Activated effector memory CD4-positive, alpha-beta T cell treated with anti-CD3 and anti-CD28 coated beads, Interleukin-2, amount 50 U/mL, for 16 hours (primary cell): ENCODE measurements around the gene MYO7B.

Experiments
- DNase-seq: peaks from one replicate; pipeline ENCODE4 v3.0.0-alpha.2; 2020

The MYO7B gene

GRCh38 chr2:127611076-127611925 lies 75.8 kb downstream of the MYO7B start:
- DNase-seq, result peak; percentile 36

DNA sequence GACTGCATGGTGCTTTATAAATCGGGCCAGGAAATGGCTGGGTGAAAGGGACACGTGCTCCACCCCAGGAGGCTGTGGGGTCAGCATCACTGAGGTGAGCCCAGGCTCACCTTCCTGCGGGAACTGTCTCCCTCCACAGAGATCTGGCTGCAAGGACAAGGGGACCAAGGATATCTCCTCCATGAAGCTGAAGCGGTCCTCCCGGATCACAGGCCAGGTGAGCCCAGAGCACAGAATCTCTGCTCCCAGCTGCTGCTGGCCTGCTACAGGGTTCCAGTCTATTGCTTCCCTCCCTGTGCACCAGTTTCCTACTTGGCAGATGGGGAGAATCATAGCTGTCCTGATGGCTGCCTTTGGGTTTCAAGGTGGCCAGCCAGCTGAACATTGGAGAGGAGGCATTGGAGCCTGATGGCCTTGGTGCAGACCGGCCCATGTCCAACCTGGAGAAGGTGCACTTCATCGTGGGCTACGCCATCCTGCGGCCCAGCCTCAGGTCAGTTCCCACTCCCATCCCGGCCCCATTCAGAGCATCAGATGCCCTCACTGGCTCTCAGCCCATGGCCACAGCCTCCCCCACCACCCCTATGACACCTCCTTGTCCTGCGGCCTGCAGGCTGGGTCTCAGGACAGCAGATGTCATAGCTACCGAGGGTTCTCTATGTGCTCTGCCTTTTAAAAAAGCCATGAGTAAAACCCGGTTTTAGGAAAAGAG lies 76.8 kb downstream of the MYO7B start:
- peak; percentile 27 for DNase-seq

- peak; percentile 12 for DNase-seq
These were observed 78.8 kb downstream of the MYO7B start for GRCh38 chr2:127614246-127614645.

GRCh38 chr2:127614731-127615130 lies 79.2 kb downstream of the MYO7B start:
- DNase-seq, result peak; percentile 36

DNA sequence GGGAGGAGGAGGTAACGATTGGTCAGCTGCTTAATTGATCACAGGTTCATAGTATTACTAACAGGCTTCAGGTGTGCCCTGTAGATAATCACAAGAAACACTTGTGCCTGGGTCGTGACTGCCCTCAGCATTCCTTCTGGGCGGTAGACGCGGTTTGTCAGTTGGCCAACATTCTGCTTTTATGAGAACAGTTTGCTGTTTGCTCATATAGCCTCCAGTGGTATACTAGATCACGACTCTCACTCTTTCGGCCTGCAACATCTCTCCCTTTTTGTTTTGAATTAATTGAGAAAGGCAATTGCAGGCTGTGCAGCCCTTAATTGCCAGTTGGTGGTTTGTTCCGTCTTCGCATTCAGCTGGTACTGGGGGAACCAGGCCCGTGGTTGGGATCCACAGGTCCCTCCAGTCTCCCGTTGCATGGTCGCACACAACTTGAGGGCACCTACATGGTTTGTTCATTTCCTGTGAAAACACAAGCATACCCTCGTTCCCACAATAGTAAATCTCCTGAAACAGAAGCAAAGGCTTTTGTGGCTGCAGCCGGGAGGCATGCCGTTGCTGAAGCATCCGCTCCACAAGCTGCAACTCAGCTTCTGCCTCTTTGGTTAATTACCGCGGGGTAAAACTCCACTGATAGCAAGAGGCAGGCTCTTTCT lies 80.2 kb downstream of the MYO7B start:
- DNase-seq, result peak; percentile 46

GRCh38 chr2:127618551-127619202 lies 83.2 kb downstream of the MYO7B start:
- DNase-seq, result peak; percentile 33

DNA sequence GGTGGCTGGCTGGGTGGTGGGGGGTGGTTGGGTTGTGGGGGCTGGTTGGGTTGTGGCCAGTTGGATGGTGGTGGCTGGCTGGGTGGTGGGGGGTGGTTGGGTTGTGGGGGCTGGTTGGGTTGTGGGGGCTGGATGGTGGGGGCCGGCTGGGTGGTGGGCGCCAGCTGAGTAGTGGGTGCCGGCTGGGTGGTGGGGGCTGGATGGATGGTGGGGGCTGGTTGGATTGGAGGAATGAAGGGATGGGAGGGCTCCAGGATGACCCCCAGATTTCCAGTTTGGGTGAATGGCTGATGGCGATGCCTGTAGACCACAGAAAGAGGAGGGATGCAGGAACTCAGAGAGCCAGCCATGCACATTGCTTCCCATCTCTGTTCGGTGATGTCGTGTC lies 83.7 kb downstream of the MYO7B start:
- peak; percentile 38 for DNase-seq

DNA sequence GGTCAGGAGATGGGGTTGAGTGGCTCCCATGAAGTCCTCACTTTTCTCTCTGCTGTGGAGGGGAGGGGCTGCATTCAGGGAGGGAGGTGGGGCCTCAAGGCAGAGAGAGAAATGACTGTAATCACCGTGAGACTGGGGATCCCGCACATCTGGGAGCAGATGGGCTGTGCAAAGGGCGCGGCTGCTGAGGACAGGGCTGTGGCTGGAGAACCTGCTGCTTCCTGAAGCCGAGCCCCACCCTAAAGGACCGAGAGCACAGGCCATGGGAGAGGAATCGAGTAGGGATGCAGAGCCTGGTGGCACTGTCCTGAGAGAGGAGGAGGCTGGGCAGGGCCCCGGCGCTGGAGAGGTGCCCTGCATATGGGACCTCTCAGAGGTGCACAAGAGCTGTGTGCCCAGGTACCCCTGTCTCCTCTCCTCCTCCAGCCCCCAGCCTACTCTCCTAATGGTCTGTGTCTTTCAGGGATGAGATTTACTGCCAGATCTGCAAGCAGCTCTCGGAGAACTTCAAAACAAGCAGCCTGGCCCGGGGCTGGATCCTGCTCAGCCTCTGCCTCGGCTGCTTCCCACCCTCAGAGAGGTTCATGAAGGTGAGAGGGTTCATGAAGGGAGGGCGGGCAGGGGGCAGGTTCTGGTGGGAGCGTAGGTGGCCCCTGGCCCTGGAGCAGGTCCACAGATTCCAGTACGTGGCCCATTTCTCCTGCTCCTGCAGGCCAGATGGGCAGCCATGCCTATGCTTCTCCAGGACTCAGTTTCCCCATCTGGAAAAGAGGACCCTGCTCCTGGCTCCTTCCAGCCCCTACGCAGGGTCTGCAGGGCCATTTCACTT lies 84.6 kb downstream of the MYO7B start:
- peak; percentile 38 for DNase-seq

DNA sequence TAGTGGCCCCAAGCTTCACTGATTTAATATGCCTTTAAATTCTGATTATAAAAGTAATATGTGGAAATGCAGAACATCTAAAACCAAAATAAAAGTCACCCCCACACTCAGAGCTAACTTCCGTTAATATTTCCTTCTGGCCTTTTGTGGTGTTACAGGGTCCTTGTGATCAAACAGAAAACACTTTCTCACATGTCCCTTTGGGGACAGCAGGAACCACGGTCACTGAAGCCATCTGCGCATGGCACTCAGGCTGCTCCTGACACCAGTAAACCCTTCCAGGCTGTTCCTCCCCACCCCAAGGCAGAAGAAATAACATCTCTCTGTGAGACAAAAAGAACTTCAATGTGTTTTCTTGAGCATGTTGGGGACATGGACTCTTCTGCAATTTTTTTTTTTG lies 85.4 kb downstream of the MYO7B start:
- no peak for DNase-seq

DNA sequence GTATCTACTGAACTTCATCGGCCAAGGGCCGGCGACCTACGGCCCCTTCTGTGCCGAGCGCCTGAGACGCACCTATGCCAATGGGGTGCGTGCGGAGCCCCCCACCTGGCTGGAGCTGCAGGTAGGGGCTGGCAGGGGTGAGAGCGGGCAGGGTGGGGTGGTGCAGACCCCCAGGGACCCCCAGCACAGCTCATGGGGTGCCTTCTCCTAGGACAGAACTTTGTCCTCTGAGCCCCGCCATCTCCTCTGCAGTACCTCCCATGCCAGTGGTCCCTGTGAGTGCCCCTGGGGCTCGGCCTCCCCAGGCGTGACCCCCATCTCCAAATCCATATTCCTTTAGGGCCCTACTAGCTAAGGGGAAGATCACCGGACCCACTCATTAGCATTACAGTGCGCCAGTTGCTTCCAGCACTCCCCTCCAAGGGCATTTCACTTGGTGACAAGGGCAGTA lies 86.5 kb downstream of the MYO7B start:
- DNase-seq, result peak; percentile 57

DNA sequence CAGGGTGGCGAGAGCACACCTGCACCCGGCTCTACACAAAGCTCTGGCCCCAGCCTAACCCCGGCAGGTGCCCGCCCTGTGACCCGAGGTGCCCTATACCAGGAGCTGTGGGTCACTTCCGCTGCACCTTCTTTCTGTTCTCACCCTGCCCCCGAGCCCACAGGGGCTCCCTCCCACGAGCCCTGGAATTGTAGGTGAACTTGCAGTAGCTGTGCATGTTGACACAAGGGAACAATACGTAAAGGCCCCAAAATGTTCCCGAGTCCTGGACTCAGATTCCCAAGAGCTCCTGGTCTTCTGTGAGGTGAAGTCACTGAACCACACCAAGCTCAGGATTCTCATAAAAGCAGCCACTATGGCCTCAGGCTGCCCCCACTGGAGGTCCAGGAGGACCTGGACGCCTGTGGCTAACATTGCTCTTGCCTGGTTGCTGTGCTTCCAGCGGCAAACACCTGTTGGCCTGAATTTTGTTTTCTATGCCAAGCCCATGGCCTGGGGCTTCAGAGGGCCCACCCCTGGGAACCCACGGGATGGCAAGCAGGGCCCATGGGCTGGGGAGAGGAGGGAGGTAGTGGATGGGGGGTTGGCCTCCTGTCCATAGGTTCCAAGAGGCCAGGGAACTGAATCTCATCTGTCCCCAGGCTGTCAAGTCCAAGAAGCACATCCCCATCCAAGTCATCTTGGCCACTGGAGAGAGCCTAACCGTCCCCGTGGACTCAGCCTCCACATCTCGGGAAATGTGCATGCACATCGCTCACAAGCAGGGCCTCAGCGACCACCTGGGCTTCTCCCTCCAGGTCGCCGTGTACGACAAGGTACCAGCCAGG lies 87.3 kb downstream of the MYO7B start:
- peak; percentile 49 for DNase-seq

DNA sequence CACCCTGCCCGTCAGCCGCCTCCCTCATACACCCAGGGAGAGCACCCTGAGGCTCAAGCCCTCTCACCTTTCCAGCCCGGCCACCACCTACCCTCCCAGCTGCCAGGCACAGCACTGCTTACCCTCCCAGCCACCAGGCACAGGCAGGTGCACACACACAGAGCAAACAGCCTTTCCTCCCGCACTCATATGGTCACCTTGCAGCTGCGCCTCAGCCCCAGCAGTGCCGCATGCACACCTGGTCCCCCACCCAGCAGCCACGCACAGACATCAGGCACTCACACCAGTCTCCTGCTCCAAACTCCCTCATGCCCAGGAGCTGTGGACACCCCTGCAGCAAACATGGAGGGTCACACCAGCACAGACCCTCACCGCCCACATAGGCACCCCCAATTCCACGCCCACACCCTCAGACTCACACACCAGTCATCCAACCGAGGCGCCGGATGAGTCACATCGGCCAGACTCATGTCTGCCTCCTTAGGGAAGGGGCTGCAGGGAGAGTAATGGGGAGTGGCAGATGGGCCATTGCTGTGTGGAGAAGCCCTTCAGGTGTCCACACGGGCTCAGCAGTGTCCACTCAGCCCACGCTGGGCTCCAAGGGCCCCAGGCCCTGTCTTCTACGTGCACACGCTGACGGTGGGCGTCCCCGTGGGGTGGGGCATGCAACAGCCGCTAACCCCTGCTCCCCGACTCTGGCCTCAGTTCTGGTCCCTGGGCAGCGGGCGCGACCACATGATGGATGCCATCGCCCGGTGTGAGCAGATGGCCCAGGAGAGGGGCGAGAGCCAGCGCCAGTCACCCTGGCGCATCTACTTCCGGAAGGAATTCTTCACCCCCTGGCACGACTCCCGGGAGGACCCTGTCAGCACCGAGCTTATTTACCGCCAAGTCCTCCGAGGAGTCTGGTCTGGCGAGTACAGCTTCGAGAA lies 88.2 kb downstream of the MYO7B start:
- DNase-seq, result peak; percentile 59

GRCh38 chr2:127624320-127624755 lies 88.9 kb downstream of the MYO7B start:
- peak; percentile 55 for DNase-seq

GRCh38 chr2:127624756-127625571 lies 89.5 kb downstream of the MYO7B start:
- DNase-seq, result peak; percentile 60

DNA sequence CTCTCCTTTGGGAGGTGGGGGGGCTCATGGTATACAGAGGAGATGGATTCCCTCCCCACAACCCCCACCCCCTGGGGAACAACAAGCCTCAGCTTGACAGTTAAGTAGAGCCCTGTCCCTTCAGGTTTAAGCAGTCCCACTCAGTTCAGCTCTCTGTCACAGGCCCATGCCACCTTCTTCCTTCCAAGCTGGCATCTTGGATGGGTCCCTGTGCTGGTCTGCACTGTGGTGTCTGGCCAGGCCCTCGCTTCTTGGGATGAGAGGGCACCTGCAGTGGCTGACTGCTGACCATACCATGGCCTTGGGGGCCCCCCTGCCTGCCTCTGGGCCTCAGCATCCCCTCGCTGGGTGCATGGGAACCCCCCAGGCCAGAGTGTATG lies 90.1 kb downstream of the MYO7B start:
- DNase-seq, result peak; percentile 33

DNA sequence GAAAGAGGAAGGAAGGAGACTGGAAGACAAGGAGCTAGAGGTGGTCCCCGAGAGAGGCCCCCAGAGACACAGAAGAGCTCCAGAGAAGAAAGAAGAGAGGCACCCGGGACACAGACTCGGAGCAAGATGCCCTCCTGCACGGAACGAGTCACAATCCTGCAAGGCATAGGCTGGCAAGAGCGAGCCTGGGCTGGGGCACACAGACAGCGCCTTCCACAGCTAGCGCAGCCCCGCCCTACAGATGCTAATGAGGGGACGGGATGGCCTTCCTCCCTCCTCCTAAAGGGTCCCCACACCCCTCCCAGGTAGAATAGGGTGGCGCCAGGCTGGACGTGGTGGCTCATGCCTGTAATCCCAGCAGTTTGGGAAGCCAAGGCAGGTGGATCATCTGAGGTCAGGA lies 90.7 kb downstream of the MYO7B start:
- peak; percentile 49 for DNase-seq

GRCh38 chr2:127626917-127627739 lies 91.6 kb downstream of the MYO7B start:
- no peak for DNase-seq
